AG10803 (cell line): Measurements from ENCODE around the gene LPO.
A peak's percentile ranks its signal among the peaks of the same experiment; 100 is the strongest.

ENCODE experiments used
- DNase-seq: peaks from one replicate; pipeline ENCODE4 v3.0.0; 2010; ENCODE audit warnings: low read depth
- H3K4me3 ChIP-seq: 2 replicates; pipeline ENCODE4 v1.5.1; 2011; ENCODE audit warnings: mild to moderate bottlenecking, low read length, control low read depth
- CTCF ChIP-seq: conservative IDR thresholded peaks from 2 replicates; pipeline ENCODE4 v1.5.1; 2011; ENCODE audit warnings: mild to moderate bottlenecking, low read length, control low read depth, inconsistent platforms

LPO gene

DNA sequence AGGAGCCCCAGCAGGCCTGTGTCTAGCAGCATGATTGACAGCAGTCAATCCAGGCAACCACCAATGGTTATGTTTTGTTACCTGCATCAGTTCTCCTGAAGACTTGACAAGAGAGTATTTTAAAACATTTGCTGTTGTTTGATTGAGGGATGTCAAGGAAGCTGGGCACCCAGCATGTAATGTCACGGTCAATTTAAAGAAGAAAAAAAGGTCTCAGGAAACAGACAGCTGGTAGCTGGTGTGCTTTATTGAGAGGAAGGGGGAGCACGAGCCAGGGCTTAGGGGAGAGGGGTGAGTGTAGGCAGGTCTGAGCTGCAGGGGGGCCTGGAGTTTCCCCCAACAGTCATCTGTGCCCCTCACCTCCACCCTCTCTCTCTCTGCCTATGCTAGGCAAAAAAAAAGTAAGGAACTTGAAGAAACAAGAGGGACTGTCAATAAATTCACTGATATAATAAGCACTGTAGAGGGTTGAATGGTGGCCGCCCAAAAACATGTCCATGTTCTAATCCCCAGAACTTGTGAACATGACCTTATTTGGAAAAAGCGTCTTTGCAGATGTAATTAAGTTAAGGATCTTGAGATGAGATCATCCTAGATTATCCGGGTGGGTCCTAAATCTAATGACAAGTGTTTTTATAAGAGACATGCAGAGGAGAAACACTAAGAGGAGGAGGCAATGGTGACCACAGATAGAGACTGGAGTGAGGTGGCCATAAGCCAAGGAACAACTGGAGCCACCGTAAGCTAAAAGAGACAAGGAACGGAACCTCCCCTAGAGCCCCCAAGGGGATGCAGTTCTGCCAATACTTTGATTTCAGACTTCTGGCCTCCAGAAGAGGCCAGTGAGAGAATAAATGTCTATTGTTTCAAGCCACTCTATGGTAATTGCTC, 75.7 kb downstream of the LPO start:
- H3K4me3 ChIP-seq: no peak overlapping the region
- DNase-seq: no peak

GRCh38 chr17:58314706-58315015, 76.3 kb downstream of the LPO start:
- no peak for DNase-seq
- no peak for TF ChIP-seq CTCF
- no peak overlapping the region for H3K4me3 ChIP-seq

More for the DNA sequence above, 75.7 kb downstream of the LPO start:
- TF ChIP-seq CTCF: no peak

GRCh38 chr17:58315281-58315711, 76.9 kb downstream of the LPO start:
- TF ChIP-seq CTCF: no peak
- H3K4me3 ChIP-seq: no peak overlapping the region
- no peak for DNase-seq

DNA sequence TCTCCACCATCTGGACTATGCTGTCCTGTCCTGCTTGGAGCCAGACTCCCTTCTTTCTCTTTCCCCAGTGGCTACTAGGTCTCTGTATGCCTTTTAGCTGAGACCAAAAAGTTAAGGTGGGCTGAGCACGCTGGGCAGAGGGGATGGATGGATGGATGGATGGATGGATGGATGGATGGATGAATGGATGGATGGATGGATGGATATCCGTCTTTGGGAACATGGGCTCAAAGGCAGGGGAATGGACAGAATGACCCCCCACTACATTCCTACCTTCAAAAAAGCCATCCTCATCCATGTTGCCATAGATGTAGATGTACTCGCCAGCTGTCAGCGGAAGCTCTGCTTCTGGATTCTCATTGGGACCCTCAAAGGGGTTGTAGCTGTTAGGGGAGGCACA, 77.4 kb downstream of the LPO start:
- H3K4me3 ChIP-seq: no peak overlapping the region
- TF ChIP-seq CTCF: no peak
- DNase-seq: no peak

- no peak for TF ChIP-seq CTCF
- no peak for DNase-seq
- H3K4me3 ChIP-seq: no peak overlapping the region
Observed at GRCh38 chr17:58316260-58316960, 78.0 kb downstream of the LPO start.

- peak; percentile 62 for DNase-seq
- peak; percentile 92 for TF ChIP-seq CTCF
- H3K4me3 ChIP-seq: no peak overlapping the region
Observed at GRCh38 chr17:58317421-58318064, 79.2 kb downstream of the LPO start.
